Loucy (cell line): ENCODE data around the gene ZCWPW1.
"Not testable (repeated sequence)": the region's sequence is repeated elsewhere in the genome, so short reads cannot be mapped to it uniquely, and the experiment has no call there.

Experiments
- CTCF ChIP-seq: fragments of 200-600 bp; sonication (generic); conservative IDR thresholded peaks from 2 replicates; pipeline ENCODE4 v1.5.1; 2014; ENCODE audit warnings: mild to moderate bottlenecking, antibody characterized with exemption, low read length
- EZH2phosphoT487 ChIP-seq: fragments of 200-600 bp; IDR thresholded peaks from 2 replicates; pipeline ENCODE4 v1.6.1; 2018; ENCODE audit warnings: antibody characterized with exemption, mild to moderate bottlenecking, moderate library complexity, borderline replicate concordance

- TF ChIP-seq EZH2phosphoT487, CTCF: not testable (repeated sequence)
Measured at GRCh38 chr7:100365998-100366367, 62.5 kb downstream of the ZCWPW1 start.
